ENCODE results near the gene ERCC6L2.

ERCC6L2 gene

GRCh38 chr9:95979446-95979845 is 104.0 kb downstream of the ERCC6L2 start:
- Histone ChIP-seq H3K9me3 (ENCODE audit: low read depth, low read length) (no peaks in the 10 kb centered on the region), H3K4me3 (no peak overlapping the region), H3K36me3 (ENCODE audit: insufficient read depth, low read length) (0 out of 2 replicates have a peak, but pooled peaks cover 13% of the 10 kb centered on the region), H3K9ac (ENCODE audit: insufficient read length) (no peak overlapping the region), H3K27ac (no peak overlapping the region)
- DNase-seq (ENCODE audit: low read depth, low spot score) = no peak
- TF ChIP-seq POLR2AphosphoS5 (IDR thresholded peaks at IDR 0.05; ENCODE audit: borderline replicate concordance, low read depth, low read length) = no peak
- no peak for TF ChIP-seq EZH2 (IDR thresholded peaks at IDR 0.05)
- no peak for TF ChIP-seq FOXP2 (optimal IDR thresholded peaks at IDR 0.05; ENCODE audit: control extremely low read depth, extremely low read length, insufficient read depth)

- Histone ChIP-seq H3K27ac (0 out of 2 replicates have a peak overlapping the region, but pooled peaks have one; percentile 5), H3K36me3 (ENCODE audit: insufficient read depth, low read length) (peaks cover 22% of the 10 kb centered on the region)
- DNase-seq (ENCODE audit: low read depth, low spot score) = no peak
Measured at GRCh38 chr9:95980262-95981125, 105.0 kb downstream of the ERCC6L2 start.

GRCh38 chr9:95981761-95982390 is 106.4 kb downstream of the ERCC6L2 start:
- Histone ChIP-seq H3K27ac (no peak overlapping the region), H3K36me3 (ENCODE audit: insufficient read depth, low read length) (peaks cover 32% of the 10 kb centered on the region), H3K9me3 (ENCODE audit: low read depth, low read length) (no peaks in the 10 kb centered on the region), H3K4me3 (no peak overlapping the region), H3K9ac (ENCODE audit: insufficient read length) (peak overlapping the region; percentile 8)
- TF ChIP-seq EZH2 (IDR thresholded peaks at IDR 0.05) (no peak), FOXP2 (optimal IDR thresholded peaks at IDR 0.05; ENCODE audit: control extremely low read depth, extremely low read length, insufficient read depth) (no peak), POLR2AphosphoS5 (IDR thresholded peaks at IDR 0.05; ENCODE audit: borderline replicate concordance, low read depth, low read length) (no peak)
- no peak for DNase-seq (ENCODE audit: low read depth, low spot score)

More at GRCh38 chr9:95980262-95981125, 105.0 kb downstream of the ERCC6L2 start:
- H3K9me3 ChIP-seq (ENCODE audit: low read depth, low read length) = no peaks in the 10 kb centered on the region
- TF ChIP-seq POLR2AphosphoS5 (IDR thresholded peaks at IDR 0.05; ENCODE audit: borderline replicate concordance, low read depth, low read length) (no peak), EZH2 (IDR thresholded peaks at IDR 0.05) (no peak), FOXP2 (optimal IDR thresholded peaks at IDR 0.05; ENCODE audit: control extremely low read depth, extremely low read length, insufficient read depth) (no peak)
- no peak overlapping the region for H3K4me3 ChIP-seq
- H3K9ac ChIP-seq (ENCODE audit: insufficient read length) = no peak overlapping the region

- no peaks in the 10 kb centered on the region for H3K9me3 ChIP-seq (ENCODE audit: low read depth, low read length)
- peaks cover 24% of the 10 kb centered on the region for H3K36me3 ChIP-seq (ENCODE audit: insufficient read depth, low read length)
- no peak overlapping the region for H3K9ac ChIP-seq (ENCODE audit: insufficient read length)
- no peak for TF ChIP-seq POLR2AphosphoS5 (IDR thresholded peaks at IDR 0.05; ENCODE audit: borderline replicate concordance, low read depth, low read length)
- no peak for TF ChIP-seq EZH2 (IDR thresholded peaks at IDR 0.05)
- no peak for TF ChIP-seq FOXP2 (optimal IDR thresholded peaks at IDR 0.05; ENCODE audit: control extremely low read depth, extremely low read length, insufficient read depth)
- H3K4me3 ChIP-seq = no peak overlapping the region
- DNase-seq (ENCODE audit: low read depth, low spot score) = no peak
- H3K27ac ChIP-seq = no peak overlapping the region
Measured at GRCh38 chr9:95985440-95986055, 110.1 kb downstream of the ERCC6L2 start.

- no peaks in the 10 kb centered on the region for H3K9me3 ChIP-seq (ENCODE audit: low read depth, low read length)
- TF ChIP-seq POLR2AphosphoS5 (IDR thresholded peaks at IDR 0.05; ENCODE audit: borderline replicate concordance, low read depth, low read length) (no peak), FOXP2 (optimal IDR thresholded peaks at IDR 0.05; ENCODE audit: control extremely low read depth, extremely low read length, insufficient read depth) (no peak), EZH2 (IDR thresholded peaks at IDR 0.05) (no peak)
- DNase-seq (ENCODE audit: low read depth, low spot score) = no peak
Measured at GRCh38 chr9:95989297-95989696, 113.8 kb downstream of the ERCC6L2 start.

GRCh38 chr9:95991326-95991725 is 115.8 kb downstream of the ERCC6L2 start:
- H3K9me3 ChIP-seq (ENCODE audit: low read depth, low read length) = no peaks in the 10 kb centered on the region
- no peak overlapping the region for H3K4me3 ChIP-seq
- no peak for DNase-seq (ENCODE audit: low read depth, low spot score)
- TF ChIP-seq EZH2 (IDR thresholded peaks at IDR 0.05) (no peak), POLR2AphosphoS5 (IDR thresholded peaks at IDR 0.05; ENCODE audit: borderline replicate concordance, low read depth, low read length) (no peak), FOXP2 (optimal IDR thresholded peaks at IDR 0.05; ENCODE audit: control extremely low read depth, extremely low read length, insufficient read depth) (no peak)
- no peak overlapping the region for H3K27ac ChIP-seq
- H3K9ac ChIP-seq (ENCODE audit: insufficient read length) = no peak overlapping the region
- H3K36me3 ChIP-seq (ENCODE audit: insufficient read depth, low read length) = peaks cover 7% of the 10 kb centered on the region; the same call in 1 of the 2 replicates

More at GRCh38 chr9:95989297-95989696, 113.8 kb downstream of the ERCC6L2 start:
- H3K9ac ChIP-seq (ENCODE audit: insufficient read length) = no peak overlapping the region
- peaks cover 24% of the 10 kb centered on the region for H3K36me3 ChIP-seq (ENCODE audit: insufficient read depth, low read length)
- H3K27ac ChIP-seq = no peak overlapping the region
- H3K4me3 ChIP-seq = no peak overlapping the region

- no peak overlapping the region for H3K4me3 ChIP-seq
- H3K27ac ChIP-seq = no peak overlapping the region
- TF ChIP-seq POLR2AphosphoS5 (IDR thresholded peaks at IDR 0.05; ENCODE audit: borderline replicate concordance, low read depth, low read length) (no peak), EZH2 (IDR thresholded peaks at IDR 0.05) (no peak), FOXP2 (optimal IDR thresholded peaks at IDR 0.05; ENCODE audit: control extremely low read depth, extremely low read length, insufficient read depth) (no peak)
- DNase-seq (ENCODE audit: low read depth, low spot score) = no peak
- peaks cover 7% of the 10 kb centered on the region; the same call in 1 of the 2 replicates for H3K36me3 ChIP-seq (ENCODE audit: insufficient read depth, low read length)
- H3K9me3 ChIP-seq (ENCODE audit: low read depth, low read length) = no peaks in the 10 kb centered on the region
- H3K9ac ChIP-seq (ENCODE audit: insufficient read length) = no peak overlapping the region
Measured at GRCh38 chr9:95992536-95992935, 117.0 kb downstream of the ERCC6L2 start.

GRCh38 chr9:95993337-95993736 is 117.8 kb downstream of the ERCC6L2 start:
- no peak overlapping the region for H3K9ac ChIP-seq (ENCODE audit: insufficient read length)
- no peak overlapping the region for H3K4me3 ChIP-seq
- no peaks in the 10 kb centered on the region for H3K9me3 ChIP-seq (ENCODE audit: low read depth, low read length)
- peaks cover 5% of the 10 kb centered on the region; the same call in 1 of the 2 replicates for H3K36me3 ChIP-seq (ENCODE audit: insufficient read depth, low read length)
- DNase-seq (ENCODE audit: low read depth, low spot score) = no peak
- H3K27ac ChIP-seq = no peak overlapping the region
- no peak for TF ChIP-seq EZH2 (IDR thresholded peaks at IDR 0.05)
- TF ChIP-seq FOXP2 (optimal IDR thresholded peaks at IDR 0.05; ENCODE audit: control extremely low read depth, extremely low read length, insufficient read depth) = no peak
- no peak for TF ChIP-seq POLR2AphosphoS5 (IDR thresholded peaks at IDR 0.05; ENCODE audit: borderline replicate concordance, low read depth, low read length)
